Subcutaneous adipose tissue (tissue), 4 donors: ENCODE results near the gene GPHN. TPM values are rescaled to one million over a fixed set of nuclear protein-coding genes. Genes with fewer than 3 reads are reported as not detected.

Experiments
- CTCF ChIP-seq: fragments of 450-650 bp; IDR thresholded peaks from one replicate; pipeline ENCODE4 v1.5.1; 2016; ENCODE audit warnings: low read depth, mild to moderate bottlenecking, control low read depth, antibody characterized with exemption, moderate library complexity
- total RNA-seq, 4 donors: library from RNA; depleted of rRNA; stranded (reverse); fragments of >200 nt; gene quantifications; one replicate each; pipeline ENCODE4 v1.1.0, GENCODE V29; 2016

Gene GPHN
- total RNA-seq, 4 donors from 2014 or later, result 18.0 to 38.2 (median 20.5) TPM

DNA sequence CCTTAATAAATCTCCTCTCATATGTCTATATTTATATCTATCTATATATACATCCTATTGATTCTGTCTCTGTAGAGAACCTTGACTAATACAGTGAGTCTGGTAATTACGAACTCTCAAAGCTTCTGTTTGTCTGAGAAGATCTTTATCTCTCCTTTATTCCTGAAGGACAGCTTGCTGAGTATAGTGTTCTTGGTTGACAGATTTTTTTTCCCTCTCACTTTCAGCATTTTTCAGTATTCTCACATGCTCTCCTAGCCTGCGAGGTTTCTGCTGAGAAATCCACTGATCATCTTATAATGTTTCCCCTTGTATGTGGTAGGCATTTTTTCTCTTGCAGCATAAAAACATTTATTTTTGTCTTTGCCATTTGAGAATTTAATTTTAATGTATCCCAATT, 67.1 kb downstream of the GPHN start:
- TF ChIP-seq CTCF, result no peak

- TF ChIP-seq CTCF, result no peak
These were observed 68.0 kb downstream of the GPHN start for GRCh38 chr14:66575939-66576338.

- no peak for TF ChIP-seq CTCF
These were observed 87.4 kb downstream of the GPHN start for GRCh38 chr14:66595394-66595793.

DNA sequence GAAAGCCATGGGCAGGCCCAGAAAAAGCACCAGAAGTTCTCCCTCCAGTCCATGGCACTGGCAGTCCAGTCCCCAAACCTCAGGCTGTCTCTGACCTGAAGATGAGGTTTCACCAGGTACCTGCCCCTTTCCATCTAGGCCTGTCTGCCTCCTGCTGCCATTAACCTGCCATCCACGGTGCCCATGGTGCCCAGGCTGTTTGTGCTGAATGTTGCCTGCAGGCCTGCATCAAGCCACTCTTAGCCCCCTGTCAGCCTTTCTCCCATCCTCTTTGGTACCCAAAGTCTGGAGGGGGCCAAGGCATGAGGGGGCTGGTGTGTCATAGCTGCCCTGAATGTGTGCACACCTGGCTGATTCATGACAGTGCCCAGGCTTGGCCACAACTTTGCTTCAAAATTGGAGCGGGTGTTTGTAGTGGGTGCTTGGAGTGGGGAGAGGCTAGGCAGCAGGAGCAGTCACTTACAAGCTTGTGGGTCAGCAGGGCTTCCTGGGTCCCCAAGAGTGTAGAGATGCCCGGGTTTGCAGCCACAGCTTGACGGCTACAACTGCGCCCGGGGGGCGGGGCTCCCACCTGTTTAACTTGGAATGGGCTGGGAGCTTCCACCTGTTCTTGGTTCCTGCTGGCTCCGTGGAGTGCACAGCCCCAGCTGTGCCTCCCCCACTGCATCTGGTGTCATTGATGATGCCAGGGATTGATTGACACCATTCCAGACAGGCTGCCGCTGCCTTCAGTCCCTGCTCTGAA, 88.5 kb downstream of the GPHN start:
- TF ChIP-seq CTCF, result no peak

DNA sequence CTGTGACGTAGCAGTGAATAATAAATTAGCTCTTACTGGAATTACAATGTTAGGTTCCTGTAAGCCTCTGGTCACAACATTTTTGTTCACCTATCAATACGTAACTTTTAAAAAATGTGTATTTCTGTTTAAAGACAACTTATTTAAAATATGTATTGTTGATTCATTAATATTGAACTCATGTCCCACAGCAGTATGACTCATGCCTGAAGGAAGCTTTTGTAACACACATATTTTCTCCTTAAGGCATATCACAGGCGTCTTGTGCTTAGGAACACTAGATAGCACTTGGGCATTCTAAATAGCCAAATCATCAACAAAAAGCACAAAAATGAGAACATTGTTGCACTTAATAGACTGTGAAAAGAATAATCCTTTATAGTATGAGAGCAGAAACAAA, 92.5 kb downstream of the GPHN start:
- TF ChIP-seq CTCF, result no peak

- TF ChIP-seq CTCF, result no peak
These were observed 94.1 kb downstream of the GPHN start for GRCh38 chr14:66601932-66602578.

DNA sequence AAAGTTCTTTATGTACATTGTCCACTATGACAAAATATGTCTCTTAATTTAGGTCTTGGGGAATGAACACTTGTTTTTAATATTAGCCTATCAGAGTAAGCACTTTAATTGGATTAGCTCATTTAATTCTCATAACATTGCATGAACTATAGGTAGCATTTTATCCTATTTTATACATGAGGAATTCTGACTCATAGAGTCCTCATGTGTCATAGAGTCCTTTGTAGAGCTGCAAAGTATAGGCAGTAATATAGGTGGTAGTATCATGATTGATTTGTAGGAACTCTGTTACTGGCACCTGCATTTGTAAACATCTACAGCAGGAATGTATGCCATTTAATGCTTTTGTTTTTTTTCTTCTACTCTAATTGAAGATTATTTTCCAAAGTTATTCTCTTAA, 96.0 kb downstream of the GPHN start:
- no peak for TF ChIP-seq CTCF
